Activated CD4-positive, alpha-beta T cell treated with anti-CD3 and anti-CD28 coated beads, Interleukin-2, amount 50 U/mL, for 24 hours (primary cell): ENCODE results near the gene PIP5K1C.
"Not testable (repeated sequence)": the region's sequence is repeated elsewhere in the genome, so short reads cannot be mapped to it uniquely, and the experiment has no call there.

ENCODE experiments used
- DNase-seq, 2 donors: peaks; one replicate each; pipeline ENCODE4 v3.0.0-alpha.2; 2020; ENCODE audit warnings: low read depth in 1 of 2, low spot score in 1 of 2

The PIP5K1C gene

DNA sequence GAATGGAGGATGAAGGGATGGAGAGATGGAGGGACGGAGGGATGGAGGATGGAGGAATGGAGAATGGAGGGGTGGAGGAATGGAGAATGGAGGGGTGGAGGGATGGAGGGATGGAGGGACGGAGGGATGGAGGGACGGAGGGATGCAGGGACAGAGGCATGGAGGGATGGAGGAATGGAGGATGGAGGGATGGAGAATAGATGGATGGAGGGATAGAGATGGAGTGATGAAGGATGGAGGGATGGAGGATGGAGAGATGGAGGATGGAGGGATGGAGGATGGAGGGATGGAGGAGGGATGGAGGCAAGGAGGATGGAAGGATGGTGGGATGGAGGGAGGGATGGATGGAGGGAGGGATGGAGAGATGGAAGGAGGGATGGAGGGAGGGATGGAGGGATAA is 22.1 kb downstream of the PIP5K1C start:
- DNase-seq: no peak

DNA sequence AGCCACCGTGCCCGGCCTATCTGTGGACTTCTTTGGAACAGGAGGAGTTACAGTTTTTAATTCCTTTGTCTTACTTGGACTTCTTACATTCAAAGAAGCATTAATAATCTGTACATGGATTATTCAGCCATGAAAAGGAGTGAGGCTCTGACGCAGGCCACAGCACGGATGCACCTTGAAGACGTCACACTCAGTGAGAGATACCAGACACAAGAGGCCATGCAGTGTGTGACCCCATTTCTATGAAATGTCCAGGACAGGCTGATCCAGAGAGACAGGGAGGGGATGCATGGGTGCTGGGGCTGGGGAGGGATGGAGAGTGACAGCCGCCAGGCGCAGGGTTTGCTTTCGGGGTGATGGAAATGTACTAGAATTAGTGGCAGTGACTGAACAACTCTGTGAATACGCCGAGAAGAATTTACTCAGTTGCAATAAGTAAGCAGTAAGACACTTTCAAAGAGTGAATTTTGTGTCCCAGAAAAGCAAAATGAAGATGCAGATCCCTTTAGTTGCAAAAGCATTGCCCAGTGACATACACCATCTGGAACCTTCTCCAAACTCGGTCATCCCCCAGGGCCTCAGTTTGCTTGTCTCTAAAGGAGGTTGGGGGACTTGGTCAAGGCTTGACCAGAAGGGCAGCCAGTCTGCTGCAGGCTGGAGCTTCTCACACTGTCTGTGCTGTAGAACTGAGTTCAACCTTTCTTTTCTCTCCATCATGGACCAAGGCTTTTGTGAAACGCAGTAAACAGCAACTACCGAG is 25.3 kb downstream of the PIP5K1C start:
- no peak for DNase-seq

DNA sequence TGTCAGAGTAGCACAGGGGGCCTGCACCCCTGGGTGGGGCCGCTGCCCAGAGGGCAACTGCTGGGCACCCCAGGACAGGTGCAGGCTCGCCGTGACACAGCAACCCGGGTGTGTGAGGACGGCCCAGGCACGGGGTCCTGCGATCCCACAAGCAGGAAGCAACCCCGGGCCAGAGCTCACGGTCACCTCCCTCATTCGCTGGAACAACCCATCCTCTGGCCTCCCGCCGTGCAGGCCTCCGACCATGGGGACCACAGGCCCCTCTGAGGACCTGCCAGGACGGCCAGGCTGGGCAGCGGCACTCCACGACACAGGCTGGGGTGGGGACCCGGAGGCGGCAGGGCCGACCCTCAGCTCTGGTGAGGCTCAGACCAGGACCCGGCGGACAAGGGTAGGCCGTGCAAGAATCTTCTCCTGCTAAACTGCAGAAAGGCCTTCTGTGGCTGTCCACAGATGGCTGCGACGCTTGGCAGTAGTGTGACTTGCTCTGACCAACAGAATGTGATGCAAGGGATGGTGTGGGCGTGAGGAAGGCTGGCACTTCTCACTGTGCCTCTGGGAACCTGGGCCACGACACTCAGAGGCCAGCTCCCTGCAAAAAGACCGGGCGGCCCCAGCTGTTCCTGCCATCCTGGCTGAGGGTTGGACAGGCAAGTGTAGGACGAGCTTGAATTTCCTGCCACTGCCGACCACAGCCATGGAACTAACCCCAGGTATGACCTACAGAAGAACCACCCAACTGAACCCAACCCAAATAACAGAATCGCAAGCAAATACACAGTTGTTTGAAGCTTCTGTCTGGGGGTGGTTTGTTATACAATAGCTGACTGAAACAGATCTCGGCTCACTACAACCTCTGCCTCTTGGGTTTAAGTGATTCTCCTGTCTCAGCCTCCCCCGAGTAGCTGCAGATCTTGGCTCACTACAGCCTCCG is 26.5 kb downstream of the PIP5K1C start:
- DNase-seq: no peak

DNA sequence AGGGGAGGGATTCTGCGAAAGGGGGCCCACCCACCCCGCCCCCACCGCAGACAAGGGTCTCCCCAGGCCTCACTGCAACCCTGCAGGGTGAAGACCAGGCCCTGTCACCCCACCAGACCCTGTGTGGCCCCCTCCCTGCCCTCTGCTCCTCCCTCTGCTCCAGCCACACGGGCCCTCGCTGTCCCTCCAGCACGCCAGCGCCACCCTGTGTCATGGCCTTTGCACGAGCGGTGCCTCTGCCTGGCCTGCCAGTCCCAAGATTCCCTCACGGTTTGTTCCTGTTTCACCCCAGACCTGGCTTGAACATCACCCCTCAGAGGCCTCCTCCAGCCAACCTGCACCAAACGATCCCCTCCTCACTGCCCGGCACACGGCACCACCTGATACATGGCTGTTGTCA is 27.3 kb downstream of the PIP5K1C start:
- DNase-seq: no peak

DNA sequence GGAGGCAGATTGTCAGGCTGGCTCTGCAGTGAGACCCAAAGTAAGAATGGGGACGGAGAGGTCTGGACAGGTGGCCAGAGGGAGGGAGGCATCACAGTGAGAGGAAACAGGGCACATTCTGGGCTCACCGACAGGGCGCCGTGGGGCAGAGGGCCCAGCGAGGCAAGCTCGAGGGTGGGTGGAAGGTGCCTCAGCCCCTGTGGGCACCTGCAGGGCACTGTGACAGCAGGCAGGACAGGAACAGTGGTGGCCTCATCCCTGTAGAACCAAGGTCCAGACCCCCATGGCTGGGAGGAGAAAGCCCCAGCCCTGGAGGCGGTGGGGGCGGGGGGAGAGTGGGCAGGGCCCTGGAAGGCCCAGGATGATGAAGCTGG is 27.7 kb downstream of the PIP5K1C start:
- no peak for DNase-seq

DNA sequence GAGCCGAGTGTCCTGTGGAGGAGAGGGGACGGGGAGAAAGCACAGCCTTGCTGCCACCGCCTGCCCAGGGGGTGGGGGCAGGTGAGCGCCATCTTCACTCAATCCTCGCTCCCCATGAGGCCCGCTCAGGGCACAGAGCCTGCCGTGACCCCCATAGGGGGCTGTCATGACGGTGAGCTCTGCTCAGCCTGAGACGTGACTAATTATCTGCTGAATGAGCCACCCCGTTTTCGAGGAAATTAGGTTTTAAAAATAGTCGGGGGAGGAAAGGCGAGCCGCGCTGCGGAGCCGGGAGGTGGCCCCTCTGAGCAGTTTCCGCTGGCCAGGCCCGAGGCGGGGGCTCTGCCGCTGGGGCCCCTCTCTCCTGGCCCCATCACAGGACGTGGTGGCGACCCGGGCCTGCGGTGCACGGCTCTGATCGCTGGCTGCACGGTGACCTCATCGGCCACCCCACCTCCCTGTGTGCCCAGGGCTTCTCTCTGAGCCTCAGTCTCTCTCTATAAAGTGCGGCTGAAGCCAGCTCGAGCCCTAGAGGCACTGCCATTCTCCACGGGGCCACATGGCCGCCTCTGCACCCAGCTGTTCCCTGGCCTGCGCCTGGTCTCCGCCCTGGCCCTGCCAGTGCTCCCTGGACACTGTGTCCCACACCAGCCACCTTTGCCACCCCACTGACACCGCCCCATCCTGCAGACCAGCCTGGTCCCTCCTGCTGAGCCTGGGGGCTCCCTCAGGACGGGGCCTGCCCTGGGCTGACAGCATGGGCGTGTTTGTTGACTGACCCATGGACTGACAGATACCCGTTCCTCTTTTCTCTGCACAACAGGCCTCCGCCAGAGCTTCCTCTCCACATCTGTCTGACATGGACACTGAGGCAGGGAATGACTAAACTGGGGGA is 28.3 kb downstream of the PIP5K1C start:
- DNase-seq: no peak

DNA sequence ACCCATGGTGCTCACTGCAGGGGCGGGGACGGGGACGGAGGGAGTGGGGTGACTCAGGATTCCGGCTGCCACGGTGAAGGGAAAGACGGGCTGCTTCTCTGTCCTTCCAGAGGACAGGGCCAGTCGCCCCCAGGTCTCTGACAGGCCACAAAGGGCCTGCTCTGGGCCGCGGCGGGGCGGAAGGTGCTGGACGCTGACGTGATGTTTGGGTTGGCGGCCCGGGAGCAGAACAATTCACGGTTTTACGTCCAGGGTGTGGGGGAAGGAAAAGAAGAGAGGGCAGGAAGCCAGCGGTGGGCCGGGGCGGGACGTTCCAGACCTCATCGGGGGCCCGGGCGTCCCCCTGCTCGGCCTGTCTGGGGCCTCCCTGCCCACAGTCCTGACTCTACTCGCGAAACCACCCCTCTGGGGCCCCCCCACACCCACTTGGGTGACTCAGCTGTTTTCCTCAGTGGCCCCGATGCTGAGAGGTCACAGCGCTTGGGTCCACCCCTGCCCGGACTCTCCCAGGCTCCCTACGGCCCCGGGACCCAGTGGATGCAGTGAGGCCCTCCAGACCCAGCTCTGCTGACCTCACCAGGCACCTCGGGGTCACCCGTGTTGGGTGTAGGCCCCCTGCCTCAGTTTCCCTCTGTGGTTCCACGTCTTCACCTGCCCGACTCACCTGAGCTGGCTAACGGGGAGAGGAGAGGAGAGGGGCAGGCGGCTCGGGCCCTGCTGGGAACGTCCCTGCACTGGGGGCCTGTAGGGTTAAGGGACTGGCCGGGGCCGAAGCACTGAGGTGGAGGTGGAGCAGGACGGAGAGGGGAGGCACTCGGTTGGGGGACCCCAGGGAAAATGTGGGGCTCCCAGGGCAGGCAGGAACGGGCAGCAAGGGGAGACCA is 29.2 kb downstream of the PIP5K1C start:
- DNase-seq: no peak

DNA sequence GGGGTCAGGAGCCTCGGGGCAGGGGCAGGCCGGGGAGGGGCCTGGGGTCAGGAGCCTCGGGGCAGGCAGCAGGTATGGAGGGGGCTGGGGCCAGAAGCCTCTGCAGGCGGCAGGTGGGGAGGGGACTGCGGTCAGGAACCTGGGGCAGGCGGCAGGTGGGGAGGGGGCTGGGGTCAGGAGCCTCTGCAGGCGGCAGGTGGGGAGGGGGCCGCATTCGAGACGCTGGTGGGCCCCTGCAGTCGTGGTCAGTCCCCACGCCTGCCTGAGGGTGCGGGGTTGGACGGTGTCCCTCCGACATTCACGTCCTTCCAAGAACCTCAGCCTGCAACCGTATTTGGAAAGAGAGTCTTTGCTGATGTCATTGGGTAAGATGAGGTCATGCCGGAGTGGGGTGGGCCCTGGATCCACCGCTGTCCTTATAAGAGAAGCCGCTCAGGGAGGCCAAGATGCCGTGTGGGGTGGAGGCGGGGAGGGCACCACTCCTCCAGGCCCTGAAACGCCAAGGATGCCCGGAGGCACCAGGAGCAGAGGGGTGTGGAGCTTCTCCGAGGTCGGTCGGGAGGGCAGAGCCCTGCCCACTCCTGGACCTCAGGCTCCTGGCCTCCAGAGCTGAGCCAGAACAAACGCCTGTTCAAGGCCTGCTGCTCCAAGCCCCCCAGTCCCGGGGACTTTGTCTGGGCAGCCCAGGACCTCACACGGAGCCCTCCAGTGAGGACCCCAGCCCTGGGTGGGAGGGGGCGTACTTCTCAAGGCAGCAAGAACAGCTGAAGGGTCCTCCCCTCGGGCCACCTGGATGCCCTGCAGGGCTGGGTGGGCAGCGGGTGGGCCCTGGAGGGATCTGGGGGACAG is 30.1 kb downstream of the PIP5K1C start:
- DNase-seq: no peak

DNA sequence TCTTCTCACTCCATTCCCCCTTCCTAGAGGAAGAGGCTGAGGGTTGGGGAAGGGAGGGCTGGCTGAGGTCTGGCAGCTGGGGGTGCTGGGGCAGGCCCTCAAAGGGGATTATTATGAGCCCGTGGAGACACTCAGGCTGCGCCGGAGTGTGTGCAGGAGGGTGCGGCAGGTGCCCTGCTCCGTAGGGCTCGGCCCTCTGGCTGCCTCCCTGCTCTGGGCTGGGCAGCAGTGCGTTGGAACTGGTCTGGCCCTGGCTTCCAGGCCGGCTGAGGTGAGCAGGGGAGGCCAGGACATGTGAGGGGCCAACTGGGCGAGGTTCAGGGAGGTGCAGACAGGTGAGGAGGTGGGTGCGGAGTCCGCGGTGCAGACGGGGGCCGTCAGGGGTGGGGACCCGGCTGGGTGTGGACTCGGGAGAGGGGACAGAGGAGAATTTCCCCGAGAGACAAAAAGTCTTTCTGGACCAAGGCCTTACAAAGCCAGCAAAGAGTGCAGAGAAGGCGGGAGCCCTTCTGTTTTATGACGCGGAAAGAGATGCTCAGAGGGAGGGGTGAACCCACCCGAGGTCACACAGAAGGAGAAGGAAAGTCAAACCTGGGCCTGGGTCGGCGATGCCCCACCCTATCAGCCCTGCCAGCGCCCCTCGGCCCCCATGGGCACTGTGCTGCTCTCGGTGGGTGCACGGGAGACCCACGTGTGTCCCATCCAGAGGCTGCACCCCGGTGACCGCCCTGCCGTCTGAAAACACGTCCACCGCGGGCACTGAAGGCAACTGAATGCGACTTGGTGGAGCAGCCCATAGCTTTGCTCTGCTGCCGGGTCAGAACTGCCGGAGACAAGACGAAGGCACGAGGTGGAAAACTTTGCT is 31.0 kb downstream of the PIP5K1C start:
- no peak for DNase-seq

DNA sequence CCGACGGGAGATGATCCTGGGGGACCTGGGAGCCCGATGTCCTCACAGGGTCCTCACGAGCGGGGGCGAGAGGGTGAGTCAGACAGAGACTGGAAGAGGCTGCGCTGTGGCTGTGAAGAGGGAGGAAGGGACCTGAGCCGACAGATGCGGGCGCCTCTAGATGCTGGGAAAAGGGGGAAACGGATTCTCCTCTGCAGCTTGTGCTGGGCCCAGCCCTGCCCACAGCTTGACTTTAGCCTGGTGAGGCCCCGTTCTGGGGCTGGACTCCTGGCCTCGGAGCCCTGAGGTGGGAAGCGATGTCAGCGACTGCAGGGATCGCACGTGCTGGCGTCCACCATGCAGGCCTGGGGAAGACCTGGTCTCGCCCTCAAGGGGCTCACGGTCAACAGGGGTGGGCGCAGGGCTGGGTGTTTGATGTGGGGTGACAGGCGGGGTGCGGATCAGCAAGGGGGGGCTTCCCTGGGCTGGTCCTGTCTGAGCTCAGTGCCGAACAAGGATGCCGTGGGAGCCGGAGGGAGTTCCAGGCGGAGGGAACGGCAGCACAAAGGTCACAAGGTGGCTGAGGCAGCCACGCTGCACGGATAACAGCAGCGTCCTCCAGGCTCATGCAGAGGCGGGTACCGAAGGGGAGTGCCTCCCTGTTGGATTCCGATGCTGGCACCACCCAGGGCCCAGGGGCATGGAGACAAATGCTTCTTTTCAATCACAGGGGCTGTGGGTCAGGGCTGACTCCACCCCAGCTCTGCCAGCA is 31.8 kb downstream of the PIP5K1C start:
- DNase-seq: no peak

DNA sequence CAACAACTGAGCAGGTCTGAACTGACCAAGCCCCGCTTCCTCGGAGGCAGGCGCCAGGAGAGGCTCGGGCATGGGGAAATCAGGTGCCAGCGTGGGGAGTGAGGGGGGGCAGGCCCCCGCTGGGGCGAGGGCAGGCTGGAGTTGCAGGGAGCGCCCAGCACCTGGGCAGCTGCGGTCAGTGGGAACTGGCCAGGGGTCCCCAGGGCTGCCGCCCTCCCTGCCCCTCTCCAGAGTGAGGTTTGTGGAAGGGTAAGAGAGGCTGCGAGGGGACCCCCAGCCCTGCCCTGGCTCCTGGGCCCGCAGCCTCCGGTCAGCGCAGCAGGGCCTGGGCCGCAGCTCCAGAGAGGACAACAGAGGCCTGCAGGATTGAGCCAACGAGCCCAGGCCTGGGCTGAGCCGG is 32.5 kb downstream of the PIP5K1C start:
- no peak for DNase-seq

DNA sequence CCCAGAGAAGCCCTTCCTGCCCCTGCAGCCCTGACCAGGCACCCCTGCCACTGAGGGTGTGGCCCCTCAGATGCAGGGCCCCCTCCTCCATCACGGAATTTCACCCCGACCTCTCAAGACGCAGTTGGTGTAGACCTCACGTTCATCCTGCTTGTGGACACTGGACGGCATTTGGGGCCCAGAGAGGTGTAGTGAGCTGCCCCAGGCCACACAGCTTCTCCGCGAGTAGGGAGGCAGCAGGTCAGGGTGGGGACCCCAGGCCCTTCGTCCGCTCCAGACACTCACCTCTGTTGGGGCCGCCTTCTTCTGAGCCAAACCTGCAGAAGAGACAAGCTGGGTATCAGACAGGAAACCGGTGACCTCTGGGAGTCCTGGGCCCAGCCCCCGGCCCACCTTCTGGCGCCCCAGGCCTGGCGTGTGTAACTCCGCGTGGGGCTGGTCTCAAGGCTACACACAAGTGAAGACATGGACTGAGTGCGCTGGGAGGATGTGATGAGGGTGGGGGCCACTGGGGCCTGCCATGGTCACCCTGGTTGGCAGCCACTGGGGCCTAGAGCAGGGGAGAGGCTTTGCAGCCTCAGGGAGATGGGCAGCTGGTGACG is 33.1 kb downstream of the PIP5K1C start:
- no peak for DNase-seq

DNA sequence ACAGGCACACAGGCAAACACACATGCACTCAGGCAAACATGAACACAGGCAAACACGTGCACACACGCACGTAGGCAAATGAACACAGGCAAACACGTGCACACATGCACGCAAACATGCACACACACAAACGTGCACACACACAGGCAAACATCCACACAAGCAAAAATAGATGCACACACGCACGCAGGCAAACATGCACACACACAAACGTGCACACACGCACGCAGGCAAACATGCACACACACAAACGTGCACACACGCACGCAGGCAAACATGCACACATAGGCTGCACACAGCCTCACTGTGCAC is 33.8 kb downstream of the PIP5K1C start:
- DNase-seq: not testable (repeated sequence)

DNA sequence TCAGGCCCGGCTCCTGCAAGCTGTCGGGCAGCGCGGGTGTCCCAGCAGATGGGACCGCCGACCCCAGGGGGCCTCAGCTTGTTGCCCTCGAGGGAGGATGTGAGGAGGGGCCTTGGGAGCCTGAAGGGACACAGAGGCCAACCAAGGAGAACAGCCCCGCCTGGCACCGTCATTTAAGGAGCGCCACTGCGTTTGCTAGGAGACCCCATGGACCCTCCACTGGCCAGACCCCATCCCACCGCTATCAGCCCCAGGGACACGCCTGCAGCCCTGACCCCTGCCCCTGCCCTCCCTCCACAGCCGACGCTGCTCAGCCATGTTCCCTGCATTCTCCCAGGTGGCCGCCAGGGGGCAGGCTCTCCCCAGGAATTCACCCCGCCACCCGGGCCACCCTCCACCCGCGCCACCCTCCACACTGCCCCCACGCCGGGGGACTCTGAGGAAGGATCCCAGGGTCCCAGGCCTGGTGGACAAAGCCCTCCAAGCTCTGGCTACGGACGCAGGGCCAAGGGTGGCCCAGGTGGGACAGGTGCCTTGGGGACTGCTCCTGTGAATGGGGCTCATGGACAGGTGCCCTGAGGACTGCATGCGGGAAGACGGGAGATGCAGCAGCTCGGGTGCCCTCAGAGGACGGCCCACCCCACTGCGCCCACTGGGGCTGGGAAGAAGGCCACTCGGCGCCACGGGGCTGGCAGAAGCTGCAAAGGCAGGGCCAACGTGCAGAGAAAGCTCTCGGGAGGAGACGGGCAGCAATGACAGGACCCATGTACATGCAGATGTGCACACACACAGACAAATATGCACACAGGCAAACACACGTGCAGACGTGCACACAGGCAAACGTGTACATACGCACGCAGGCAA is 34.4 kb downstream of the PIP5K1C start:
- peak; percentile 62 to 72 for DNase-seq

DNA sequence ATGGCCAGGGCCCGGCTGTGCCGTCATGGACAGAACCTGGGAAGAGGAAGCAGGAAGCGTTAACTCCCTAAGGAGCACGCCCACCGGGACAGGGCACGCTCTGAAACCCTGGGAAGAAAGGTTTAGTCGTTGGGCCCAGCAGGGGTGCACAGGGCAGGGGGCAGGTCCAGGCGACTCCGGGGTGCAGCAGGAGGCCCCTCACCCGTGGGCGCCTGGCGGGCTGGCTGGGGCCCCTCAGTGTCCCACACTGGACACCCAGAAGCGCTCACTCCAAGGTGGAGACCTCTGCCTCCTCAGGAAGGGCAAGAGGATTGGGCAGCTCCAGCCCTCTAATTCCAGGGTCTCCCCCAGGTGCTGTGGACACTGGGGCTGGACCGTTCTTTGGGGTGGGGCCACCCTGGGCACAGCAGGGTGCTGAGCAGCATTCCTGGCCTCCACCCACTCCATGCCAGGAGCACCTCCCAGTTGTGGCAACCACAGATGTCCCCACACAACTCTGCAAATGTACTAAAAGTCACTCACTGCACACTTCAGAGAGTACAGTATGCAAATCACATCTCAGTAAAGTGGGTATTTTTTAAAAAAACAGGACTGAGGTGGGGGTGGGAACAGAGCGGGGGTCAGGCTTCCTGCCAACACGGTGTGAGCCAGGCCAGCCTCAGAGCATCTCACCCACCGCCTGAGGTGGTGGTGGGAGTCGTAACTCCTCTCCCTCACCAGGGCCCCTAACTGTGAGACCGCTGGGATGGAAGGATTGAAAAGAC is 35.2 kb downstream of the PIP5K1C start:
- no peak for DNase-seq

DNA sequence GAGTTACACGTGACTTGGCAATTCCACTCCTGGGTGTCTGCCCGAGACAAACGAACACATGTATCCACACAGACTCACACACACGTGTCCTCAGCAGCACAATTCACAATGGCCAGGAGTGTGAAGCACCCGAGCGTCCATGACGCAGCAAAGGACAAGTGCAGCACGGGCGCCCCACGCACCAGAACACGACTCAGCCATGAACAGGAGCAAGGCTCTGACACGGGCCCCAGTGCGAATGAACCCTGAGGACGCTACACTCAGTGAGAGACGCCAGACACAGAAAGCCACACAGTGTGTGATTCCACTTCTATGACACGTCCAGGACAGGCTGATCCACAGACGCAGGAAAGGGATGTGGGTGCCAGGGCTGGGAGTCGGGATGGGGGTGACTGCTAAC is 36.4 kb downstream of the PIP5K1C start:
- no peak for DNase-seq
